Left cardiac atrium (tissue), 4 donors: Measurements from ENCODE around the gene CCDC183. TPM values are rescaled to one million over a fixed set of nuclear protein-coding genes. Genes with fewer than 3 reads are reported as not detected.
A peak's percentile ranks its signal among the peaks of the same experiment; 100 is the strongest.
"Not testable (repeated sequence)": the region's sequence is repeated elsewhere in the genome, so short reads cannot be mapped to it uniquely, and the experiment has no call there.

Experiments
- ATAC-seq, 2 donors: fragments of 200-7000 bp; cut with Tn5 transposase; one replicate each; pipeline ENCODE4 v1.9.1; 2020; ENCODE audit warnings: mild to moderate bottlenecking in 2 of 2, moderate library complexity in 2 of 2
- DNase-seq: peaks from one replicate; pipeline ENCODE4 v3.0.0-alpha.2; 2020
- intact Hi-C, 2 donors: fragments of 100-400 bp; cut with DNase I; formaldehyde crosslinking; loops; one replicate each; pipeline versions ENCODE4 v1.14.1 to v1.15.1; 2022 to 2023
- total RNA-seq, 2 donors: library from RNA; stranded (reverse); fragmentation: NEBNext Ultra II Directional; extraction: Animal tissue kit (Norgen Biotek cat#: 25700); gene quantifications; one replicate each; pipeline ENCODE4 v1.2.1, GENCODE V29; 2021
- donor health status: DM: no; HTN: yes; CAD: no.
- donor health status: DM: no; HTN: yes; CAD: no; lungs with severe emphysema.
- donor health status: DM: yes; HTN: yes; CAD: no.
- donor health status: Dilated cardiomyopathy.

Gene CCDC183
- total RNA-seq, 2 donors from 2014 or later = 1.1 to 1.6 TPM

GRCh38 chr9:136776947-136777346 lies 19.2 kb upstream of the CCDC183 start:
- DNase-seq = no peak
- intact Hi-C loops = no loop called here
- ATAC-seq = no peak

GRCh38 chr9:136777359-136777758 lies 18.8 kb upstream of the CCDC183 start:
- intact Hi-C loops = no loop called here
- DNase-seq = no peak
- no peak for ATAC-seq

GRCh38 chr9:136779808-136780207 lies 16.3 kb upstream of the CCDC183 start:
- DNase-seq = no peak
- intact Hi-C loops = loop anchor here in 1 of 2 donors (10.0 kb wide), 1 partner anchor 285 kb away; no protein-coding TSS in a partner anchor
- no peak for ATAC-seq

DNA sequence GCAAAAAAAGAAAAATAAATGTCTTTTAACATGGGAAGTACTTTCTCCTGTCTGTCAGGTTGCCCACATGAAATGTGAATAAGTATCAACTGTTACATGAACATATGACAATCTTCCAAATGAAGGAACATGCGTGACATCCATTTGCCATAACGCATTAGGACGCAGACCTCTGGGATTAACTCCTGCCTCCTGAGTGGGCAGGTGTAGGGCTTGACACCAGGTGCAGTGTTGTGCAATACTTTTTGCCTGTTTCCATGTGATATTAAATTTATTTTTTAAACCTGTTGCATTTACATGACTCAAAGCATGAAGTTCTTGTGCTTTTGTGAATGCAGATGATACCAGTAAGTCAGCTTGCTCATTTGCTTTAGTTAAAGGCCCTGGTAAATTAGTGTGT lies 13.7 kb upstream of the CCDC183 start:
- intact Hi-C loops = loop anchor here in 1 of 2 donors (10.0 kb wide), 1 partner anchor 282 kb away; no protein-coding TSS in a partner anchor
- ATAC-seq (no peak), DNase-seq (no peak)

GRCh38 chr9:136784249-136784996 lies 11.7 kb upstream of the CCDC183 start:
- intact Hi-C loops = loop anchor here in 1 of 2 donors (10.0 kb wide), 1 partner anchor 280 kb away; no protein-coding TSS in a partner anchor
- DNase-seq (no peak), ATAC-seq (no peak)

- intact Hi-C loops = loop anchor here in 1 of 2 donors (5.0 to 10.0 kb wide), 2 partner anchors 252 to 280 kb away; no protein-coding TSS in a partner anchor
- no peak for DNase-seq
- ATAC-seq = no peak
Measured at GRCh38 chr9:136784997-136785361, 11.2 kb upstream of the CCDC183 start.

- intact Hi-C loops = loop anchor here (2.0 to 10.0 kb wide), 3 partner anchors 249 to 279 kb away; no protein-coding TSS in a partner anchor
- DNase-seq, ATAC-seq: not testable (repeated sequence)
Measured at GRCh38 chr9:136785565-136786355, 10.4 kb upstream of the CCDC183 start.

GRCh38 chr9:136786451-136786850 lies 9.7 kb upstream of the CCDC183 start:
- intact Hi-C loops = loop anchor here (2.0 to 10.0 kb wide), 3 partner anchors 248 to 278 kb away; no protein-coding TSS in a partner anchor
- no peak for DNase-seq
- ATAC-seq = no peak

DNA sequence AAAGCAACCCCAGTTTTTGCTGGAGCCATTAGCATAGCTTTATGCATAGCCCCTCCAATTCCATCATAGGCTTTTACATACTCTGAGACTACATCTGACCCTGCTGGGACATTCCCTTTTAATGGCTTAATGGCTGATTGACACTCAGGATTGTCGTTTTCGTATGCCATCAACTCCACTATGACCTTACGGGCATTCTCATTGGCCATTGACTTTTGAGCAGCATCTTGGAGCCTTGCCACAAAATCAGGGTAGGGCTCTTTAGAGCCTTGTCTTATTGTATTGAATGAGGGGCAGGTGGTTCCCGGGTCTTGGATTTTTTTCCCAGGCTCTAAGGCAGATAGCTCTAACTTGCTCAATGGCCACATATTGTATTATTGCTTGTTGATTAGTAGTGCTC lies 9.2 kb upstream of the CCDC183 start:
- not testable (repeated sequence) for ATAC-seq, DNase-seq
- intact Hi-C loops = loop anchor here (2.0 to 10.0 kb wide), 3 partner anchors 248 to 278 kb away; no protein-coding TSS in a partner anchor

GRCh38 chr9:136787690-136788400 lies 8.3 kb upstream of the CCDC183 start:
- ATAC-seq = no peak
- intact Hi-C loops = loop anchor here (2.0 to 10.0 kb wide), 3 partner anchors 247 to 277 kb away; no protein-coding TSS in a partner anchor
- DNase-seq = peak; percentile 76

GRCh38 chr9:136788644-136789522 lies 7.3 kb upstream of the CCDC183 start:
- ATAC-seq = not testable (repeated sequence)
- intact Hi-C loops = loop anchor here in 1 of 2 donors (5.0 to 10.0 kb wide), 2 partner anchors 248 to 276 kb away; no protein-coding TSS in a partner anchor

GRCh38 chr9:136789523-136789937 lies 6.6 kb upstream of the CCDC183 start:
- DNase-seq (no peak), ATAC-seq (no peak)
- intact Hi-C loops = loop anchor here in 1 of 2 donors (5.0 to 10.0 kb wide), 2 partner anchors 248 to 275 kb away; no protein-coding TSS in a partner anchor

More at GRCh38 chr9:136788644-136789522, 7.3 kb upstream of the CCDC183 start:
- not testable (repeated sequence) for DNase-seq

DNA sequence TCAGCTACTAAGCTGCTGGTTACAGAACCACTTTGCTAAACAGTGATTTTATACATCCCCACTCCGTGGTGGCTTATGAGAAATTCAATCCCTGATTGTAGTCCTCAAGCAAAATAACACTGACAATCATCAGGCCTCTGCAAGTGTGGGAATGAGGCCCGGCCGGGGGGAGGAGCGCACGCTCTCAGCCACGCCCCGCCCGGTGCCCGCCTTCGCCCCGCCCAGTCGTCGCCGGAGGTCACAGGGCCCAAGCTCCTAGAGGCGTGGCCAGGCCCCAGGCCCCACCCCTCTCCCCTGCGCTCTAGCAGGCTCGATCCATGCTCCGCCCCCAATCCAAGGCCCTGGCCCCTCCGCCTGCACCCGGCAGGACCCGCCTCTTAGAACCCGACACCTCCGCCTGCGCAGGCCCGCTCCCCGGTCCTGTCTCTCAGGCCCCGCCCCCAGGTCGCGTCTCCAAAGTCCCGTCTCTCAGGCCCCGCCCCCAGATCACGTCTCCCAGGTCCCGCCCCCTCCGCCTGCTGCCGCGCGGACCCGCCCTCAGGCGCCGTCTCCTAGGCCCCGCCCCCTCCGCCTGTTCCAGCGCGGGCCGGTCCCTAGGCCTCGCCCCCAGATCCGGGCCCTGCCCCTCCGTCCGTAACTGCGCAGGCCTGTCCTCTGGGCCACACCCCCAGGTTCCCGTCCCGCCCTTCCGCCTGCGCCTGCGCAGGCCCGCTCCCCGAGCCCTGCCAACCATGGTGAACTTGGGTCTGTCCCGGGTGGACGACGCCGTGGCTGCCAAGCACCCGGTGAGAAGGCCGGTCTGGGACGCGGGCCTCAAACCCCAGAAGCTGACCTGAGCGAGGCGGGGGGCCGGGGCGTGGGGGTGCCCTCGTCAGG lies 5.3 kb upstream of the CCDC183 start, which contains the start of gene TMEM141:
Gene TMEM141, plus strand, starts transcription at position 705 of the 876 bp plus-strand sequence. Its CDS starts 27 bp downstream, at position 732.
- intact Hi-C loops = loop anchor here in 1 of 2 donors (10.0 kb wide), 1 partner anchor 54 kb away; the partner anchor contains the start of genes AJM1 and PHPT1
- ATAC-seq = peak; percentile 95 to 96

GRCh38 chr9:136791516-136792276 lies 4.4 kb upstream of the CCDC183 start:
- DNase-seq (peak; percentile 63), ATAC-seq (peak in 1 of 2 donors; percentile 5)
- intact Hi-C loops = loop anchor here in 1 of 2 donors (10.0 kb wide), 1 partner anchor 53 kb away; the partner anchor contains the start of genes AJM1 and PHPT1

More for the DNA sequence above, 5.3 kb upstream of the CCDC183 start, which contains the start of gene TMEM141:
- DNase-seq = peak; percentile 100

- intact Hi-C loops = loop anchor here in 1 of 2 donors (10.0 kb wide), 1 partner anchor 52 kb away; the partner anchor contains the start of genes AJM1 and PHPT1
- DNase-seq = no peak
- ATAC-seq = no peak
Measured at GRCh38 chr9:136792321-136793085, 3.6 kb upstream of the CCDC183 start.
